GM10847 (cell line): ENCODE data around the gene FAU.

Experiments
- POLR2A ChIP-seq: IDR thresholded peaks from 2 replicates; pipeline ENCODE4 v1.6.1; 2011; ENCODE audit not compliant: insufficient read length; ENCODE audit errors: extremely low read depth

Gene FAU

DNA sequence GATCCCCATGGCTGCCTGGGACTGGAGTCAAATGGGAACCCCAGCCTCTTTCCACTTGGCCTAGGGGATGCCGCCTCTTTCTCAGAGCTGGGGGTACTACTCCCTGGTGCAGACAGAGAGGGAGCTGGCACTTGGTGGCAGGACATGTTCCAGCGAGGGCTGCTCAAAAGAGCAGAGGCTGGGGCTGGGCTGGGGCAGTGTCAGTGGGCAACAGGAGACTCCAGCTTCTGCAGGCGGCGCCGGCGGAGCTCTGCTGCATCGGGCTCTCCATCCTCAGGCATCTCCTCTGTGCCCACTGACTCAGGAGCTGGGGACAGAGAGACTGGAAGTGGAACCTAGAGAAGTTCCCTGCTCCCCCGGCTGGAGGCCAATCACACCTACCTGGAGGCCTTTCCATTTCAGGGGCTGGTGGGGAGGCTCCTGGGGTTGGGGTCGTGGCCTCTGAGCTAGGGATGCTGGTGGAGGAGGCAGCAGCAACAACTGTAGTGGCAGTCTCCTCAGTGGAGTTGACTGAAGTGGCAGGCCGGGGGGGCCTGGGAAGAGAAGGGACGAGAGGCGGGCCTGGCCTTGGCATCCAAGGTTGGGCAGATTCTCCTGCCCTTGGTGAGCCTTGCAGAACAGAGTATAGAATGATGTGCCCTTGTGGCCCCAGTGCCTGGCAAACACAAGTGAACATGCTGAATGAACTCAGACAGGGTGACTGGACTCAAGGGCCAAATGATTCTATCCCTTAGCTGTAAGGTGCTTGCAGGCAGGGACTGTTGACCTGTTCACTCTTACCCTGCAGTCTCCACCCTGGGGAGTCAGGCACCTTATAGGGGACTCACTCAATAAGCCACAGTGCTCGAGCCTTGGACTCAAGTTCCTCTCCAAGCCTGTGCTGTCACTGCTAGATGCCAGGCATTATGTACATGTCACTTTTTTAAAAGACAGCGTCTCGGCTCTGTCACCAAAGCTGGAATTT lies 6.5 kb upstream of the FAU start:
- TF ChIP-seq POLR2A, result no peak

DNA sequence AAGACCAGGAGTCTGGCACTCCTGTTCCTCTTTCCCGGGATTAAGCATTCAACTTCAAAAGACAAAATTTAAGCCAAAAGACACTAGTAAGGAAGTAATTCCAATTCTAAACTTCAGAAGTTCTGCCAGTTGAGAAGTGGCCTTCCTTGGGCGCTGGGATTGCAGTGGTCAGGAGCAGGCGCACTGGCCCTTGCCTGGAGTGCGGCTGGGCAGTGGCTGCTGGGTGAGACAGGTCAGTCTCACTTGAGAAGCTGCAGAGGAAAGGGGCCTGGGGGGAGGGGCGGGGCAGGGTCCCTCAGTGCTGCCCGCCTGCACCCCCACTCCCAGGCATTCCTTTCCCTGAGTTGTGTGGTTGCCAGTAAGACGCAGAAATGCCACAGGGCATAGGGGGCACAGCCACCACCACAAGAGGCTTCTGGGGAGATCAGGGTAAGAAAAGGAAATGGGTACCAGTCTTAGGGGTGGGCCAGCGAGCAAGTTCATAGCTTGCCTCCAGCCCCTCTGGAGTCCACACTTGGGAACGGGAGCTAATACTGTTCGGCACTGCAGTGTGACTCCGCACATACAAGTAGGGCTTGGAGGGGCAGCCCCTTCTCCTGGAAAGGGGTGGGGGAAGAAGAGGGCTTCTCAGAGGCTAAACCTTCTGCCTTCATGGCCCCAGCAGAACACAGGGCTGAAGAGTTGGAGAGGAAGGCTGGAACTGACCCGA lies 5.7 kb upstream of the FAU start:
- no peak for TF ChIP-seq POLR2A

DNA sequence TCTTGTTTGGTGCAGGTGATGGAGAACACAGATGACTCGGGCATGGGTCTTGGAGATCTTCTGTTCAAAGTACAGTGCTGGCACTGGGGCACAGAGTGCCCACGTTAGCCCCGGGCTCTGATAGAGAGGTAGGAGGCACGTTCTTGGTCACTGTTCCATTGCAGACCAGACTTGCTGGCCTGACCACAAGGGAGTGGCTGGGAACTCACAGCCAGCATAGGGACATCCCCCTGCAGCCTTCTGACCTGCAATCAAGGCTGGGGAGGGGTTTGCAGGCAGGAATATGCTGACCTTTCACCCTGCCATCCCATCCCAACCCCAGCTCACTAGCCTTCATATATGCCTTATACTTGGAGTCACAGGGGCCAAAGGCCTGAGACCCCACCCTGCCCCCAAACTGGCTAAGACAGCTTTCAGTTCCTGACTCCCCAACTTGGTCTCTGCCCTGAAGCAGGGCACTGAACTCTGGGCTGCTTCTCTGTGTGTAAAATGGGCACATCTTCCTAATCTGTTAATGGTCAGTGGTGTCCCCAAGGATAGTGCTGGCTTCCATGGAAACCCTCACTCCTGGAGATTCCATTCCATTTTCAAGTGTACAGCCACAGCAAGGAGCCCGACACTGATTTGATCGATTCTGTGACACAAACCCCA lies 4.8 kb upstream of the FAU start:
- peak; percentile 14 for TF ChIP-seq POLR2A

DNA sequence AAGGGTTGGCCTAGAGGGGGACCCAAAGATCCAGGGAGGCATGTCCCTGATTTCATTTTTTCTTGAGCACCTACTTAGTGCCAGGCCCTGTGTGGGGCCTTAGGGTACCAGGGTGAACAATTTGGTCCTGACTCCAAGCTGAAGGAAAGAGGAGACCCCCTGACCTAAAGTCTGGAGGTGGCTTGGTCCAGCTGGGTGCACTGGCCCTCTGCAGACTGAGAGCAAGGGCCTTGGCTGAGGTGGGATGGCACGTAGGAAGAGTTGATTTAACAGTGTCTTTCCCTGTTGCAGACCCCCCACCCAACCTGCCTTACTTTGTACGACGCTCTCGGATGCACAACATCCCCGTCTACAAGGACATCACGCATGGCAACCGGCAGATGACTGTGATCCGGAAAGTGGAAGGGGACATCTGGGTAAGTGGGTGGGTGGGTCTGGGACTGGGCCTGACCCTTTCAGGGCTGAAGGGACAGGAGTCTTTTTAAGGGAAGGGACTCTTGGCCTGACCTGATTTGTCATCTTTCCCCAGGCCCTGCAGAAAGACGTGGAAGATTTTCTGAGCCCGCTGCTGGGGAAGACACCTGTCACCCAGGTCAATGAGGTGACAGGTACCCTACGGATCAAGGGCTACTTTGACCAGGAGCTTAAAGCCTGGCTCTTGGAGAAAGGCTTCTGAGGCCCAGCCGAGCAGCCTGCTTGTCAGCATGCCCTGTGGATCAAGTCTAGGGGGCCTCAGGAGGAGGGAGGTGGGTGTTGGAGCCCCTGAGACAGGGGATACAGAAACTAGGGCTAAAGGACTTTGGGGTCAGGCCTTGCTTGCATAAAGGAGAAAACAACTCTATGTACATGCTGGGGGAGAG lies 3.5 kb upstream of the FAU start:
- no peak for TF ChIP-seq POLR2A

DNA sequence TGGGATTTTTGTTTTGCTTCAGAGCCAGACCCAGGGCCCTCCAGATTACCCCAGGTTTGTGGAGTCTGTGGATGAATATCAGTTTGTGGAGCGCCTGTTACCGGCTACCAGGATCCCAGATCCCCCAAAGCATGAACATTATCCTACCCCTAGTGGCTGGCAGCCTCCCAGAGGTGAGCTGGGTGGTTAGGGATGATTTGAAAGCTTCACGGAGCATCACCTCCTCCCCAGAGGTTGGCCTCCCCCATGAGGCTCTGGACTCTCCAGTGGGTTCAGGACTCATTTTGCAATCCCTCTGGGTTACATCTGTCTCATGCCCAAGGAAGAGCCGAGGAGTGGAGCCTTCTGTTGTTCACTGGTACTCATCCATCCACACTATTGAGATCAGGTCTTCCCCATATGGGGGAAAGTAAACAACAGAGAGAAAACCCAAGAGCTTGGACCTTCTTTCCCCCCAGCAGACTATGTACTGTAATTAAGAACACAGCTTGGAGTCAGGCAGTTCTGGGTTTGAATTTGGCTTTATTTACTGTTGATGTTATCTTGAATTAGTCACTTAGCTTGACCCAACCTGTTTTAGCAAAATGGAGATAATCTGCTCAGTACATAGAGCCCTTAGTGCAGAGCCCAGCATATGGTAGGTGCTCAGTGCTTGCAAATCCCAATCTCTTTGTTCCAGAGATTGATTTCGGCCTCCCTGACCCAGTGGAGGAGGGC lies 2.7 kb upstream of the FAU start:
- no peak for TF ChIP-seq POLR2A

DNA sequence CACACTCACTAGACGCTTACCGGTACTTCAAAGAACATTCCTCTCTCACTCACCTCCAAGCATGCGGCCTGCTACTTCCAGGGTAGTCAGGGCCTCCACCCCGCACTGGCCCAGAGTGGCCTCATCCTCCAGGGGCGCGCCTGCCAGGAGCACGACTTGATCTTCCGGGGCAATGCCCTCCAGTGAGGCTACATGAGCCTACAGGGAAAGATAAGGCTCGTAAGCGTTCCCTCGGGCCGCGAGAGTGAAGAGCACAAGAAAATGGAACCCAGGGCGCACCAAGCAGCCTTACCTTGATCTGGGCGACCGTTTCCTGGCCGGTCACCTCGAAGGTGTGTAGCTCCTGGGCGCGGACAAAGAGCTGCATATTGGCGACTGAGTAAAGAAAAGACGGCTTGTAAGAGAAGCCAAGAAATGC lies 478 bp downstream of the FAU start:
- TF ChIP-seq POLR2A, result no peak

DNA sequence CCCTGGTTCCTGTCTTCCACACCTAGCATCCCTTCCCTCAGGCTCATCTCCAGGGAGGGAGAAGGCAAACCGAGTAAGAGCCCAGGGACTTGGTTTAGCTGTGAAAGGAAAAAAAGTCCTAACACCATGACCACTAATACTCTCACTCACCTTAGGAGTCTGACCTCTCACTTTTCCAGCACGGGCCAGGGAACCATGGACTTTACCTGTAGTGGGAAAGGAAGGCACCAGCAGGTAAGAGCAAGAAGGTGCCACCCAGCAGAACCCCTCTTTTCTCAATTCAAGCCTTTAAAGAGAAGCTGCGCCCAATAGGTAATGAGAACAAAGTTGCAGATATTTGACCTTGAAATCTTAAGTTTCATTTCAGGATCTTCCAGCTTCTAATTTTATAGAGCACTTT lies 1.1 kb downstream of the FAU start:
- TF ChIP-seq POLR2A, result no peak

DNA sequence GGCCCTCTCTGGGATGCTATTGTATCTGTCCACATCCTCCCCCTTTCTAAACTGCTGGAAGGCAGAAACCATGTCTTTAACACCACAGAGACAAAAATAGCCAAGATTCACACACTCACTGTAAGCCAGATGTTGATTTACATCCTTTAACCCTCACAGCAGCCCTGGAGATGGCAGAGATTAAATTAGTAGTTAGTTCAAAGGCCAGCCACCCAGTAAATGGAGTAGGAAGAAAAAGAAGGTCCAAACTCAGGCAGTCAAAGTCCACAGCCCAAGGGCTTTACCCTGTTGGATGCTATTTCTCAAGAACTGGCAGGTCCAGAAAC lies 2.3 kb downstream of the FAU start:
- no peak for TF ChIP-seq POLR2A

DNA sequence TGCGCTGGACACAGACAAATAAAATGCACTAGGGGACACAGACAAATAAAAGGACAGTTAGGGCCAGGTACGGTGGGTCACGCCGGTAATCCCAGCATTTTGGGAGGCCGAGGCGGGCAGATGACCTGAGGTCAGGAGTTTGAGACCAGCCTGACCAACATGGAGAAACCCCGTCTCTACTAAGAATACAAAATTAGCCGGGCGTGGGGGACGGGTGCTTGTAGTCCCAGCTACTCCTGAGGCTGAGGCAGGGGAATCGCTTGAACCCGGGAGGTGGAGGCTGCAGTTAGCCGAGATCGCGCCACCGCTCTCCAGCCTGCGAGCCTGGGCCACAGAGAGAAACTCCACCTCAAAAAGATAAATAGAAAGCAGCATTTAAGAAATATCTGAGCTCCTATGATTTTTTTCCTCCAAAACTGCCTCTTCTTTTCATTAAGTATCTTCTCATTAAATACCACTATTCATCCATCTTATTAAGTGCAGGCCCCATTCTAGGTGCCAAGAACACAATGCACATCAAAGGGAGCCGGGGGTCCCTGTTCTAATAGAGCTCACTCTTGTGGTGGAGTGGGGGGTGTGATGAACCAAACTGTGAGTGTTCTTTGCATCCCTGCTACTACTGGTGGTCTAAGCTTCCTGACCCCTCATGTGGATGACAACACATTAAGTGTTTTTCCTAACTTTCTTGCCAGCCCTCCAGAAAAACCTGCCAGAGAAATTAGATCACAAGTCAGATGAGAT lies 3.7 kb downstream of the FAU start:
- TF ChIP-seq POLR2A, result no peak

DNA sequence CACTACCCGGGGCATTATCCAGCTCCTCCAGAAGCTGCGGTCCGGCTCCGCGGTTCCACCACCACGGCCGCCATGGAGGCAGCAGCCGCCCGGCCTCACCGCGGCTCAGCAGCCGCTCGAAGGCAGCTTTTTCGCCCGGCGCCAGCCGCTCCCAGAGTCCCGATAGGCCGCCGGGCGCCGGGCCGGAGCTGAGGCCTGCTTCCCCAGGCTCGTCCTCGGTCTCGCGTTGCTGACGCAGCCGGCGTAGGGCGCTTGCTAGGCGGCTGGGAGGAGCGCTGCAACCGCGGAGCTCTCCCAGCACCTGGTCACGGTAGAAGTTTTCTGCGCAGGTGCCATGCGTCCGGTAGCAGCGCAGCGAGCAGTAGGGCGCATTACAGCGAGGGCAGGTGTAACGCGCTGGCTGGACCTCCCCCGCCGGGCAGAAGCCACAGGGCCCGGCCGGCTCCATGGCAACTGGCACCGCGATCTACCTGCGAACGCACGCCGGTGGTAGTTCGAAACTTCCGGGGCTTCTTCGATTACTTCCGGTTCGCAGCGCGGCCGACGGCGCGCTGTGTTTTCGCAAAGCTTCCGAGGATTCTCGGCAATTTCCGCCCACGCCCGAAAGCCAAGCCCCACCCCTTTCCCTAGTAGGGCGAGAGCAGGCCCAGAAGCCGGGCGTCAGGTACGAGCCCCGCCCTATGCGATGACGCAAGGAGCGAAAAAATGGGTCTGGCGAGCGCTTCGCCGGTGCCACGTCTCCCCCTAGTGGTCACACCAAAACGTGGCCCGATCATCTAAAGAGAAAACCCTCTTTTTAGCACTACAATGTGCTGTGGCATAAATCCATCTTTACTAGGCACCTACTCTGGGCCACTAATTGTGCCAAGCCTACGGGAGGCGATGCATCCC lies 4.5 kb downstream of the FAU start, which contains the start of gene ZNHIT2:
Gene ZNHIT2 (minus strand): TSS at position 496 of the 891 bp plus-strand sequence. CDS start 48 bp downstream, at position 448.
- peak; percentile 79 for TF ChIP-seq POLR2A

DNA sequence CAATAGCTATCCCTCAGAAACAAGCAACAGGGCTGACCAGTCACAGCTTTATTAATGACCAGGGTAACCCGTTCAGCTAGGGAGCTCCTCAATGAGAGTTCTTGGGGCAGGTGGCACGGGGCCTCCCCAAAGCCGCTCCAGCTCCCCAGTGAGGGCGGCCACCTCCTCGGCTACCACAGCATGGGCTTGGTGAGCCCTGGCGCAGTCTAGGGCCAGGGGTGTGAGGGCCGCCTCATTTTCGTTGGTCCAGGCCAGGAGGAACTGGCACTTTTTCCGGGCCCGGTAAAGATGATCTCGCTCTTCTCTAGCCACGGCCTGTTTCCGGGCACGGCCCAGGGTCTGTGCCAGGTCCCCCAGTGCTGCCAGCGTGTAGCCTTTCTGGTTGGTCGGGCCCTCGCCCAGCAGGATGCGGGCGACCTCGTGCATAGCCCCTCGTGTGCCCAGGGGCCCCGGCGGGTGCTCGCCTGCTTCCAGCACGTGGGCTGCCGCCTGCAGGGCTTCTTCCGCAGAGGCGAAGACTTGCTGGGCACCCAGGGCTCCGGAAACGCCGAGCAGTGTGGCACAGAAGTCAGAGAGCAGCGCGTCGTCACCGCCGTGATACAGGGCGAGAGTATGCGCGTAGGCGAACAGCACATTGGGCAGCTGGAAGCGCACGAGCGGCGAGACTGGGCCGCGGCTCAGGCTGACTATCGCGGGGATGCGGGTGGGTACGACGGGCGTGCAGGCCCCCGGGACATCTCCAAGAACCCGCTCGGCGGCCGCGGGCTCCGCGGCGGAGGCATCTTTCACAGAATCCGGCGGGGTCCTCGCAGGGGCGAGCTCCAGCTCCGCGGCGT lies 5.3 kb downstream of the FAU start:
- TF ChIP-seq POLR2A, result no peak
